ENCODE data around the gene BACH1. TPM values are rescaled to one million over a fixed set of nuclear protein-coding genes. Genes with fewer than 3 reads are reported as not detected.
"Not testable (repeated sequence)": the region's sequence is repeated elsewhere in the genome, so short reads cannot be mapped to it uniquely, and the experiment has no call there.

BACH1 gene
- total RNA-seq, 2 experiments from 2014 or later: 18.6 to 38.4 TPM

DNA sequence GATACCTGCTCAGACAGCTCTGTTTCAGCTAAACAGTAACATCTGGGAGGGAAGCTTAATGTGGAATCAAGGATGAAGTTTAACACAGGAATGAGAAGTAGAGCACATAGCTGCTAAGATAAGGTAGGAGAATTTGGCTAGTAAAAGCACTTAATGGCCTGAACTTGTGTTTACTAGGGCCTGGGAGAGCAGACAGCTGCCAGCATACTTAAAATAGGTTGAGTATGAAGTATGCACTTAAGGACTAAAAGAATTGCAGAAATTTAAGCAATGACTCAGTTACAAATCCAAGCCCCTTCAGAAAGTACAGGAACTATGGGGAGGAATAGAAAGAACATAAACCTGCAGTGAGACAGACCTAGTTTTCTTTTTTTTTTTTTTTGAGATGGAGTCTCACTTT lies 53.0 kb downstream of the BACH1 start:
- Histone ChIP-seq H3K9me3 (ENCODE audit: low read length) (no peaks in the 10 kb centered on the region), H3K9me2 (ENCODE audit: insufficient read depth, low read length) (no peaks in the 10 kb centered on the region), H3K4me3 (ENCODE audit: low read depth, low read length, poor library complexity, severe bottlenecking) (no peak overlapping the region), H2AFZ (ENCODE audit: low read length) (no peak overlapping the region), H3K79me2 (ENCODE audit: insufficient read depth, low read depth, low read length) (no peaks in the 10 kb centered on the region), H3K4me2 (ENCODE audit: low read length) (no peak overlapping the region), H4K20me1 (ENCODE audit: insufficient read depth, low read length) (no peaks in the 10 kb centered on the region), H3K36me3 (ENCODE audit: insufficient read depth, low read length) (no peaks in the 10 kb centered on the region; the same call in none of the 2 replicates), H3K27ac (ENCODE audit: low read depth, low read length, poor library complexity, severe bottlenecking) (no peak overlapping the region), H3K4me1 (ENCODE audit: insufficient read depth, low read length, poor library complexity, severe bottlenecking) (peaks cover 11% of the 10 kb centered on the region)
- no peak for DNase-seq (ENCODE audit: low spot score)
- BruUV-seq (replicated peaks): no TSS peak
- intact Hi-C loops (cut with micrococcal nuclease; ENCODE audit: unreplicated experiment): no loop called here
- ChIA-PET POLR2A (interaction anchor here (1.4 to 1.7 kb wide), 3 partner anchors 10 to 91 kb away, joined by 3 to 6 read pairs (median 3); no protein-coding TSS in a partner anchor), CTCF (ENCODE audit: unreplicated experiment) (interaction anchor here (0.7 kb wide), 1 partner anchor 12 kb away, joined by 3 read pairs; no protein-coding TSS in a partner anchor)
- no peak for TF ChIP-seq EZH2phosphoT487 (IDR thresholded peaks at IDR 0.05; ENCODE audit: borderline replicate concordance, low read depth, low read length)
- TF ChIP-seq, protein P1, sequence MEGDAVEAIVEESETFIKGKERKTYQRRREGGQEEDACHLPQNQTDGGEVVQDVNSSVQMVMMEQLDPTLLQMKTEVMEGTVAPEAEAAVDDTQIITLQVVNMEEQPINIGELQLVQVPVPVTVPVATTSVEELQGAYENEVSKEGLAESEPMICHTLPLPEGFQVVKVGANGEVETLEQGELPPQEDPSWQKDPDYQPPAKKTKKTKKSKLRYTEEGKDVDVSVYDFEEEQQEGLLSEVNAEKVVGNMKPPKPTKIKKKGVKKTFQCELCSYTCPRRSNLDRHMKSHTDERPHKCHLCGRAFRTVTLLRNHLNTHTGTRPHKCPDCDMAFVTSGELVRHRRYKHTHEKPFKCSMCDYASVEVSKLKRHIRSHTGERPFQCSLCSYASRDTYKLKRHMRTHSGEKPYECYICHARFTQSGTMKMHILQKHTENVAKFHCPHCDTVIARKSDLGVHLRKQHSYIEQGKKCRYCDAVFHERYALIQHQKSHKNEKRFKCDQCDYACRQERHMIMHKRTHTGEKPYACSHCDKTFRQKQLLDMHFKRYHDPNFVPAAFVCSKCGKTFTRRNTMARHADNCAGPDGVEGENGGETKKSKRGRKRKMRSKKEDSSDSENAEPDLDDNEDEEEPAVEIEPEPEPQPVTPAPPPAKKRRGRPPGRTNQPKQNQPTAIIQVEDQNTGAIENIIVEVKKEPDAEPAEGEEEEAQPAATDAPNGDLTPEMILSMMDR (conservative IDR thresholded peaks at IDR 0.05; ENCODE audit: low read length): no peak

DNA sequence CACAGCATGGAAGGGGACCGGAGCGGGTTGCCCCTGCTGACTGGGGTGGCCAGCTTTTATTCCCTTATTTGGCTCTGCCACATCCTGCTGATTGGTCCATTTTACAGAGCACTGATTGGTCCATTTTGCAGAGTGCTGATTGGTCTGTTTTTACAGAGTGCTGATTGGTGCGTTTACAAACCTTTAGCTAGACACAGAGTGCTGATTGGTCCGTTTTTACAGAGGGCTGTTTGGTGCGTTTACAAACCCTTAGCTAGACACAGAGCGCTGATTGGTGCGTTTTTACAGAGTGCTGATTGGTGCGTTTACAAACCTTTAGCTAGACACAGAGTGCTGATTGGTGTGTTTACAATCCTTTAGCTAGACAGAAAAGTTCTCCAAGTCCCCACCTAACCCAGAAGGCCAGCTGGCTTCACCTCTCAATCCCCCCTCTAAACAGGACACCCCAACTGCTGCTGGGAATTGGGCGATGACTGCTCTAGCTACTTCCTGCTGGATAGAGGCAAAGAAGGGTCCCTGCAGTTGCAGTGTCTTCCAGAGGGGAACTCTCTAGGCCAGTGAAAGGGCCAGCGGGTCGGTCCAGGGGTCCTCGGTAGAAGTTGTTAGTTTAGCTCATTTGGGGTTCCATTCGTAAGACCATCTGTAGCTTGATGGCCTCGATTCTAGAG lies 56.5 kb downstream of the BACH1 start:
- H3K4me1 ChIP-seq (ENCODE audit: insufficient read depth, low read length, poor library complexity, severe bottlenecking); H3K36me3 ChIP-seq (ENCODE audit: insufficient read depth, low read length); BruUV-seq (replicated peaks); H3K4me3 ChIP-seq (ENCODE audit: low read depth, low read length, poor library complexity, severe bottlenecking); intact Hi-C loops (cut with micrococcal nuclease; ENCODE audit: unreplicated experiment); CTCF ChIA-PET (ENCODE audit: unreplicated experiment); H4K20me1 ChIP-seq (ENCODE audit: insufficient read depth, low read length); POLR2A ChIA-PET; H3K79me2 ChIP-seq (ENCODE audit: insufficient read depth, low read depth, low read length); H2AFZ ChIP-seq (ENCODE audit: low read length); H3K27ac ChIP-seq (ENCODE audit: low read depth, low read length, poor library complexity, severe bottlenecking); H3K4me2 ChIP-seq (ENCODE audit: low read length); DNase-seq (ENCODE audit: low spot score); H3K9me2 ChIP-seq (ENCODE audit: insufficient read depth, low read length); H3K9me3 ChIP-seq (ENCODE audit: low read length): not testable (repeated sequence)

DNA sequence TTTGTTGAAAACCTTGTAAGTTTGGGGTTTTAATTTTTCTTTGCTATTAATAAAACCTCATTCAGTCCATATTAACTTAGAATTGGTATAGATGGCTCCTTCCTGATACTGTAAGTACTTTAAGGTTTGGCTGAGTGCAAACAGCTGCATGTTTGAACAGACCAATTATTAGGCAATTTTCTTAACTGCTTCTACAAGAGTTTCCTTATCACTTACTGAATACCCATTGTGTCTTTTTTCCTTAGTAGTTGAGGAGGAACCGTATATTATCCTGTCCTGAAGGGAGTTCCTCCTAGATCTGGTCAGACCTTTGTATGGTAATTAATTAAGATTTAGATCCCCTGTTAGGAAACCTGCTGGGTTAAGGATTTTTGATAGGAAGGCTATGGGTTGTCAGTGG lies 57.6 kb downstream of the BACH1 start:
- H3K4me1 ChIP-seq (ENCODE audit: insufficient read depth, low read length, poor library complexity, severe bottlenecking); CTCF ChIA-PET (ENCODE audit: unreplicated experiment); BruUV-seq (replicated peaks); H2AFZ ChIP-seq (ENCODE audit: low read length); H3K9me3 ChIP-seq (ENCODE audit: low read length); POLR2A ChIA-PET; intact Hi-C loops (cut with micrococcal nuclease; ENCODE audit: unreplicated experiment); DNase-seq (ENCODE audit: low spot score); H3K27ac ChIP-seq (ENCODE audit: low read depth, low read length, poor library complexity, severe bottlenecking); H3K79me2 ChIP-seq (ENCODE audit: insufficient read depth, low read depth, low read length); H3K4me2 ChIP-seq (ENCODE audit: low read length); H4K20me1 ChIP-seq (ENCODE audit: insufficient read depth, low read length); H3K36me3 ChIP-seq (ENCODE audit: insufficient read depth, low read length); H3K4me3 ChIP-seq (ENCODE audit: low read depth, low read length, poor library complexity, severe bottlenecking); H3K9me2 ChIP-seq (ENCODE audit: insufficient read depth, low read length): not testable (repeated sequence)

DNA sequence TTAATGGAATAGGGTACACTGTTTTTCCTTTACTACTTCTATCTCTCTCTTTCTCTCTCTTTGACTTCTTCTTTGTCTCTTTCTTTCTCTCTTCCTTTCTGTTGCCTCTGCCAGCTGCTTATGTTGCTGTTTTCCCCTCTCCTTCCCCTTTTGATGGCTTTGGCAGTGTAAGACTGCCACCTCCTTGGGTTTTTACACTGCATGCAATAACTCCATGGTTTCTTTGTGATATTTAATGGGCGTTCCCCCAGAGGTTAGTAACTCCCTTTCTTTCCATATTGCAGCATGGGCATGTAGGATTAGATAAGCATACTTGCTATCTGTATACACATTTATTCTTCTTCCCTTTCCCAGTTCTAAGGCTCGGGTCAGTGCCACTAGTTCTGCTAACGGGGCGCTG lies 58.1 kb downstream of the BACH1 start:
- BruUV-seq (replicated peaks); H3K27ac ChIP-seq (ENCODE audit: low read depth, low read length, poor library complexity, severe bottlenecking); H3K4me3 ChIP-seq (ENCODE audit: low read depth, low read length, poor library complexity, severe bottlenecking); H3K4me1 ChIP-seq (ENCODE audit: insufficient read depth, low read length, poor library complexity, severe bottlenecking); CTCF ChIA-PET (ENCODE audit: unreplicated experiment); H4K20me1 ChIP-seq (ENCODE audit: insufficient read depth, low read length); intact Hi-C loops (cut with micrococcal nuclease; ENCODE audit: unreplicated experiment); H3K36me3 ChIP-seq (ENCODE audit: insufficient read depth, low read length); H3K9me2 ChIP-seq (ENCODE audit: insufficient read depth, low read length); H2AFZ ChIP-seq (ENCODE audit: low read length); H3K4me2 ChIP-seq (ENCODE audit: low read length); H3K79me2 ChIP-seq (ENCODE audit: insufficient read depth, low read depth, low read length); DNase-seq (ENCODE audit: low spot score); H3K9me3 ChIP-seq (ENCODE audit: low read length); POLR2A ChIA-PET: not testable (repeated sequence)

Data from OCI-LY7 (cell line).